Measurements from ENCODE around the gene ATP2C1. TPM values are rescaled to one million over a fixed set of nuclear protein-coding genes. Genes with fewer than 3 reads are reported as not detected.
A peak's percentile ranks its signal among the peaks of the same experiment; 100 is the strongest.

Gene ATP2C1
- total and polyA plus RNA-seq, 2 of the 13 experiments (the other 11 are each of a cell fraction or from before 2014, with no cell fraction given), result 32.4 to 37.6 TPM

GRCh38 chr3:131026321-131027151 lies 132.7 kb downstream of the ATP2C1 start, which contains the start of the genes ASTE1 and NEK11 (continued):
- TF ChIP-seq PLSCR1 (CRISPR knock-in tag; IDR thresholded peaks at IDR 0.05; ENCODE audit: borderline replicate concordance) (0 out of 2 replicates have a peak, but pooled peaks have one; percentile 7), ZNF468 (CRISPR knock-in tag; IDR thresholded peaks at IDR 0.05) (no peak), ZKSCAN8 (CRISPR knock-in tag; IDR thresholded peaks at IDR 0.05; ENCODE audit: borderline replicate concordance) (no peak), ZNF20 (CRISPR knock-in tag; IDR thresholded peaks at IDR 0.05) (no peak), ZNF713 (CRISPR knock-in tag; IDR thresholded peaks at IDR 0.05) (0 out of 2 replicates have a peak, but pooled peaks have one; percentile 45), ZXDC (CRISPR knock-in tag; IDR thresholded peaks at IDR 0.05) (no peak), ZNF549 (CRISPR knock-in tag; IDR thresholded peaks at IDR 0.05) (no peak), ARID2 (CRISPR knock-in tag; IDR thresholded peaks at IDR 0.05; ENCODE audit: borderline replicate concordance) (no peak; the same call in 1 of the 2 replicates), KDM1A (CRISPR knock-in tag; IDR thresholded peaks at IDR 0.05) (no peak), ZFP91 (CRISPR knock-in tag; IDR thresholded peaks at IDR 0.05; ENCODE audit: borderline replicate concordance) (peak; percentile 86), WIZ (CRISPR knock-in tag; IDR thresholded peaks at IDR 0.05) (no peak), ZGPAT (CRISPR knock-in tag; IDR thresholded peaks at IDR 0.05) (peak; percentile 86), SETDB1 (CRISPR knock-in tag; IDR thresholded peaks at IDR 0.05; ENCODE audit: borderline replicate concordance) (no peak), ZFP36L2 (CRISPR knock-in tag; IDR thresholded peaks at IDR 0.05) (no peak), THAP9 (CRISPR knock-in tag; IDR thresholded peaks at IDR 0.05; ENCODE audit: borderline replicate concordance) (peak; percentile 98)
- TF ChIP-seq, protein P1, sequence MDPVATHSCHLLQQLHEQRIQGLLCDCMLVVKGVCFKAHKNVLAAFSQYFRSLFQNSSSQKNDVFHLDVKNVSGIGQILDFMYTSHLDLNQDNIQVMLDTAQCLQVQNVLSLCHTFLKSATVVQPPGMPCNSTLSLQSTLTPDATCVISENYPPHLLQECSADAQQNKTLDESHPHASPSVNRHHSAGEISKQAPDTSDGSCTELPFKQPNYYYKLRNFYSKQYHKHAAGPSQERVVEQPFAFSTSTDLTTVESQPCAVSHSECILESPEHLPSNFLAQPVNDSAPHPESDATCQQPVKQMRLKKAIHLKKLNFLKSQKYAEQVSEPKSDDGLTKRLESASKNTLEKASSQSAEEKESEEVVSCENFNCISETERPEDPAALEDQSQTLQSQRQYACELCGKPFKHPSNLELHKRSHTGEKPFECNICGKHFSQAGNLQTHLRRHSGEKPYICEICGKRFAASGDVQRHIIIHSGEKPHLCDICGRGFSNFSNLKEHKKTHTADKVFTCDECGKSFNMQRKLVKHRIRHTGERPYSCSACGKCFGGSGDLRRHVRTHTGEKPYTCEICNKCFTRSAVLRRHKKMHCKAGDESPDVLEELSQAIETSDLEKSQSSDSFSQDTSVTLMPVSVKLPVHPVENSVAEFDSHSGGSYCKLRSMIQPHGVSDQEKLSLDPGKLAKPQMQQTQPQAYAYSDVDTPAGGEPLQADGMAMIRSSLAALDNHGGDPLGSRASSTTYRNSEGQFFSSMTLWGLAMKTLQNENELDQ (CRISPR knock-in tag; IDR thresholded peaks at IDR 0.05; ENCODE audit: borderline replicate concordance), result no peak

Measured in HepG2 (cell line).